Loucy (cell line): ENCODE results near the gene EXOC3L4.

Experiments used
- H2AFZ ChIP-seq: fragments of 200-600 bp; sonication (generic); 2 replicates; pipeline ENCODE4 v1.6.0; 2016; ENCODE audit warnings: antibody characterized with exemption, mild to moderate bottlenecking, low read length, moderate library complexity
- H3F3A ChIP-seq: fragments of 200-600 bp; 2 replicates; pipeline ENCODE4 v1.6.0; 2016; ENCODE audit warnings: antibody characterized with exemption, low read depth, mild to moderate bottlenecking
- H3K27me3 ChIP-seq: fragments of 200-600 bp; sonication (generic); 2 replicates; pipeline ENCODE4 v1.6.1; 2014; ENCODE audit warnings: low read length, mild to moderate bottlenecking; ENCODE audit not compliant: insufficient read depth, poor library complexity, severe bottlenecking
- H3K36me3 ChIP-seq: fragments of 200-600 bp; sonication (generic); 2 replicates; pipeline ENCODE4 v1.6.1; 2016; ENCODE audit warnings: low read length; ENCODE audit not compliant: insufficient read depth
- H3K4me1 ChIP-seq: fragments of 200-600 bp; sonication (generic); 2 replicates; pipeline ENCODE4 v1.5.1; 2014; ENCODE audit warnings: low read length, mild to moderate bottlenecking; ENCODE audit not compliant: insufficient read depth, poor library complexity, severe bottlenecking
- H3K4me2 ChIP-seq: fragments of 200-600 bp; sonication (generic); 2 replicates; pipeline ENCODE4 v1.6.0; 2014; ENCODE audit warnings: antibody characterized with exemption, low read length, low read depth, mild to moderate bottlenecking; ENCODE audit not compliant: poor library complexity, severe bottlenecking
- H3K4me3 ChIP-seq: fragments of 200-600 bp; sonication (generic); 2 replicates; pipeline ENCODE4 v1.5.1; 2014; ENCODE audit warnings: low read length, mild to moderate bottlenecking, mixed read lengths; ENCODE audit not compliant: poor library complexity, severe bottlenecking
- H3K79me2 ChIP-seq: fragments of 200-600 bp; sonication (generic); 2 replicates; pipeline ENCODE4 v1.6.1; 2014; ENCODE audit warnings: low read length; ENCODE audit not compliant: insufficient read depth
- H3K9ac ChIP-seq: fragments of 200-600 bp; sonication (generic); 2 replicates; pipeline ENCODE4 v1.6.0; 2014; ENCODE audit warnings: mild to moderate bottlenecking, low read depth, low read length, moderate library complexity; ENCODE audit not compliant: poor library complexity, severe bottlenecking
- H3K9me2 ChIP-seq: fragments of 200-600 bp; sonication (generic); replicated peaks from 2 replicates; pipeline ENCODE4 v1.6.1; 2016; ENCODE audit warnings: low read depth, low read length, mixed read lengths
- H3K9me3 ChIP-seq: fragments of 200-600 bp; sonication (generic); 2 replicates; pipeline ENCODE4 v1.6.1; 2014; ENCODE audit warnings: mild to moderate bottlenecking, antibody characterized with exemption, low read length, low read depth; ENCODE audit not compliant: insufficient read depth
- H4K20me1 ChIP-seq: fragments of 200-600 bp; sonication (generic); 2 replicates; pipeline ENCODE4 v1.6.0; 2014; ENCODE audit warnings: antibody characterized with exemption, low read length, mild to moderate bottlenecking; ENCODE audit not compliant: insufficient read depth, poor library complexity, severe bottlenecking
- EZH2phosphoT487 ChIP-seq: fragments of 200-600 bp; IDR thresholded peaks from 2 replicates; pipeline ENCODE4 v1.6.1; 2018; ENCODE audit warnings: antibody characterized with exemption, mild to moderate bottlenecking, moderate library complexity, borderline replicate concordance
- TF ChIP-seq, protein P1 (sequence below): fragments of 200-600 bp; sonication (generic); conservative IDR thresholded peaks from 2 replicates; pipeline ENCODE4 v1.5.1; 2014; ENCODE audit warnings: mild to moderate bottlenecking, antibody characterized with exemption, low read length

Gene EXOC3L4

DNA sequence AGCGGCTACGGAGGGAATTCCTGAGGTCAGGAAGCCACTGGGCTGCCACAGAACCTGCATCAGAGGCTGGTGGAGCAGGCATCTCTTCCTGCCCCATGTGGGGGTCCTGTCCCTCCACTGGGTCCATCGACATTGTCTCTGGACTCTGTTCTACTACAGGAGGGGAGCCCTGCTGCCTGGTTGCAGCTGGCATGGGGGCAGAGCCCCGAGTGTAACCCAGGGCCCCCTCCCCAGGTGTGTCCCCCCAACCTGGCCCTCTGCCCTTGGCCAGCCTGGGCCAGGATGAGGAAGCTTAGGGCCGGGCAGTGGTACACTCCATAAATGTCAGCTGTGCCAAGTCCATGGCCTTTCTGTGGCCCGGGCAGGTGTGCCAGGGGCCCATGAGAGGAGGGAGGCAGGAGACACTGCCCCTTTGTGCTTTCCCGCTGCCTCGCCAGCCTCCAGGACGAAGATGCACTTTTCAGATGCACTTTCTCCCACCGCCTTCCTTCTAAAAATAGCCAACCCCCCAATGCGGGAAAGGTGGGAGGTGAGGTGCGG, 4.0 kb upstream of the EXOC3L4 start:
- no peaks in the 10 kb centered on the region for H3K9me2 ChIP-seq
- H3K4me1 ChIP-seq: peaks cover 4% of the 10 kb centered on the region
- H3K4me3 ChIP-seq: peak overlapping the region; percentile 45
- TF ChIP-seq, protein P1, sequence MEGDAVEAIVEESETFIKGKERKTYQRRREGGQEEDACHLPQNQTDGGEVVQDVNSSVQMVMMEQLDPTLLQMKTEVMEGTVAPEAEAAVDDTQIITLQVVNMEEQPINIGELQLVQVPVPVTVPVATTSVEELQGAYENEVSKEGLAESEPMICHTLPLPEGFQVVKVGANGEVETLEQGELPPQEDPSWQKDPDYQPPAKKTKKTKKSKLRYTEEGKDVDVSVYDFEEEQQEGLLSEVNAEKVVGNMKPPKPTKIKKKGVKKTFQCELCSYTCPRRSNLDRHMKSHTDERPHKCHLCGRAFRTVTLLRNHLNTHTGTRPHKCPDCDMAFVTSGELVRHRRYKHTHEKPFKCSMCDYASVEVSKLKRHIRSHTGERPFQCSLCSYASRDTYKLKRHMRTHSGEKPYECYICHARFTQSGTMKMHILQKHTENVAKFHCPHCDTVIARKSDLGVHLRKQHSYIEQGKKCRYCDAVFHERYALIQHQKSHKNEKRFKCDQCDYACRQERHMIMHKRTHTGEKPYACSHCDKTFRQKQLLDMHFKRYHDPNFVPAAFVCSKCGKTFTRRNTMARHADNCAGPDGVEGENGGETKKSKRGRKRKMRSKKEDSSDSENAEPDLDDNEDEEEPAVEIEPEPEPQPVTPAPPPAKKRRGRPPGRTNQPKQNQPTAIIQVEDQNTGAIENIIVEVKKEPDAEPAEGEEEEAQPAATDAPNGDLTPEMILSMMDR: no peak
- no peak for TF ChIP-seq EZH2phosphoT487
- no peaks in the 10 kb centered on the region for H4K20me1 ChIP-seq
- no peak overlapping the region for H3K9ac ChIP-seq
- H3K79me2 ChIP-seq: no peaks in the 10 kb centered on the region
- H3K4me2 ChIP-seq: peak overlapping the region; percentile 71
- H3K27me3 ChIP-seq: no peaks in the 10 kb centered on the region
- H3K36me3 ChIP-seq: no peaks in the 10 kb centered on the region
- H2AFZ ChIP-seq: no peak overlapping the region
- H3K9me3 ChIP-seq: no peaks in the 10 kb centered on the region
- H3F3A ChIP-seq: no peaks in the 10 kb centered on the region

DNA sequence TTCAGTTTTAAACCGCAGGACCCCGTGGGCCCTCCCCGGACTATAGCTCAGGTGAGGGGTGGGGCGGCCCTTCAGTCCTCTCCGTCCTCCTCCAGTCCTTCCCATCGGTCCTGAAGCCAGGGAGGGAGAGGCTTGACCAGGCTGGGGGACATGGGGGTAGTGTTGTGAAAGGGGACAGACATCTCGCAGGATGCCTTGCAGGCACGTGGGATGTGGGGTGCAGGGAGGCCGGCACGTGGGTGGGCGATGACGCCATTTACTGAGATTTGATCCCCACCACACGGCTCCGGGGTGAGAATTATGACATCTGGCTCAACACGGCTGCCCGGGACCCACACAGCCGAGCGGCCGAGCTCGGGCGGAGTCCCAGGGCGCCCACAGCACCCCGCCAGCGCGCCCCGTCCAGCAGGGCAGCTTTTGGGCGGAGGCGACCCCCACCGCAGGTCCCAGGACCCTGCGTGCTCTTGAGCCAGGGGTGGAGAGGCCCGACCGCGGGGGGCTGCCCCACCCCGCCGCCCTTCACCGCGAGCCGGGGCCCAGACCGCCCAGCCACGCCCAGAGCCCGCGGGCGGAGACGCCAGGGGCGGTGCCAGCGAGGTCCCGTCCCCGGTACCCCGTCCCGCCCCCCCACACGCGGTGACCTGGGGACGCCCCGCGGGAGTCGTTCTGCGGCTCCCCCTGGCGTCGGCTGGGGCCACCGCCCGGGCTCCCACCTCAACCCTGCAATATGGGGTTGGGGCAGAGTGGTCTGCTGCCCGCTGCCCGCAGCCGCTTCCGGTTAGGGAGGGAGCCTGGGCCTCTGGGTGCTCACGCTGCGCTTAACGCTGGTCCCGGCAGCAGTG, 3.3 kb upstream of the EXOC3L4 start:
- Histone ChIP-seq H2AFZ (no peak overlapping the region), H3K9me3 (no peaks in the 10 kb centered on the region), H3K4me3 (peak overlapping the region; percentile 45), H3K4me1 (peaks cover 4% of the 10 kb centered on the region), H3F3A (no peaks in the 10 kb centered on the region), H3K36me3 (no peaks in the 10 kb centered on the region), H3K4me2 (peak overlapping the region; percentile 71), H3K9me2 (no peaks in the 10 kb centered on the region), H4K20me1 (no peaks in the 10 kb centered on the region), H3K9ac (no peak overlapping the region), H3K27me3 (no peaks in the 10 kb centered on the region), H3K79me2 (no peaks in the 10 kb centered on the region)
- TF ChIP-seq EZH2phosphoT487: no peak
- TF ChIP-seq, protein P1: peak; percentile 54

DNA sequence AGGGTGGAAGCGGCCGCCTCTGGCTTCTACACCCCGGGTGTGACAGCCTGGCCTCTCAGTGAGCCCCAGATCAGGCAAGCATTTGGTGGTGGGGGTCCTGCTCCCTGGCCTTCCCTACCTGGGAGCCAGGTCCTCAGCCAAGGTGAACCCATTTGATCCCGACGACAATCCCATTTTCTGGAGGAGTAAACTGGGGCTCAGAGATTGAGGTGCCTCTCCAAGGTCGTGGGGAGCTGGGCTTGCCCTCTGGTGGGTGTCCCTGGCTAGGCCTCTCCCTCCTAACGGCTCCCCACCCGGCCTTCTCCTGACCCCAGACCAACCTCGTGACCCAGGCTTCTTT, 2.7 kb upstream of the EXOC3L4 start:
- no peaks in the 10 kb centered on the region for H4K20me1 ChIP-seq
- peak overlapping the region; percentile 71 for H3K4me2 ChIP-seq
- peaks cover 4% of the 10 kb centered on the region for H3K4me1 ChIP-seq
- H3K9me3 ChIP-seq: no peaks in the 10 kb centered on the region
- TF ChIP-seq EZH2phosphoT487: no peak
- TF ChIP-seq, protein P1: no peak; the same call in 1 of the 2 replicates
- H2AFZ ChIP-seq: no peak overlapping the region
- H3K9ac ChIP-seq: no peak overlapping the region
- peak overlapping the region; percentile 45 for H3K4me3 ChIP-seq
- H3K27me3 ChIP-seq: no peaks in the 10 kb centered on the region
- H3F3A ChIP-seq: no peaks in the 10 kb centered on the region
- no peaks in the 10 kb centered on the region for H3K9me2 ChIP-seq
- H3K36me3 ChIP-seq: no peaks in the 10 kb centered on the region
- H3K79me2 ChIP-seq: no peaks in the 10 kb centered on the region
